ENCODE measurements around the gene EDDM3A.
A peak's percentile ranks its signal among the peaks of the same experiment; 100 is the strongest.
"Not testable (repeated sequence)": the region's sequence is repeated elsewhere in the genome, so short reads cannot be mapped to it uniquely, and the experiment has no call there.

The EDDM3A gene

DNA sequence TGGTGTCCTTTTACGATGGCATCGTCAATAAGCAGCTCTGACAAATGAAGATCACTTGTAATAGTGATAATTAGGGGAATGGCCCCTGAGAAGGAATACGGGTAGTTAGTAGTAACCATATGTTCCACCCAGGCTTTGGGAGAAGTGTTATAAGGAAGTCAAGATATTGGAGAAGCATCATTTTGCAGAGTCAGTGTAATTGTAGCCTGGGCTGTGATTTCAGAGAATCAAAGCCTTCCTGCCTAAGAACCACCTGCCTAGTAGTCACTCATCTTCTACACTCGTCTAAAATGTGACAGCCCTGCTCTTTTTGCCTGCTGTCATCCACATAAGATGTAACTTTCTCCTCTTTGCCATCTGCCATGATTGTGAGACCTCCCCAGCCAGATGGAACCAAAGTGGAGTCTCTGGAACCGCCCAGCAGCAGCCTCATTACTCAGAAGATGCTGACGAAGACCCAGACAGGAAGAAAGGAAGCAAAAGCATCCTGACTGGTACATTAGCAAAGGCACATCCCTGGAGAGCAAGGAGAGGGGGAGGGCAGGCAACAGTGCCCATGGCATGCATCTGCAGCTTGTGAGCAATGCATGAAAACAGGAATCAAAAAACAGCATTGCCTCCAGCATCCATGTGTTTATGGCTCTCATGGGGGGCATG lies 12.6 kb upstream of the EDDM3A start:
- DNase-seq, result peak in 1 of 51 donors; percentile 5

DNA sequence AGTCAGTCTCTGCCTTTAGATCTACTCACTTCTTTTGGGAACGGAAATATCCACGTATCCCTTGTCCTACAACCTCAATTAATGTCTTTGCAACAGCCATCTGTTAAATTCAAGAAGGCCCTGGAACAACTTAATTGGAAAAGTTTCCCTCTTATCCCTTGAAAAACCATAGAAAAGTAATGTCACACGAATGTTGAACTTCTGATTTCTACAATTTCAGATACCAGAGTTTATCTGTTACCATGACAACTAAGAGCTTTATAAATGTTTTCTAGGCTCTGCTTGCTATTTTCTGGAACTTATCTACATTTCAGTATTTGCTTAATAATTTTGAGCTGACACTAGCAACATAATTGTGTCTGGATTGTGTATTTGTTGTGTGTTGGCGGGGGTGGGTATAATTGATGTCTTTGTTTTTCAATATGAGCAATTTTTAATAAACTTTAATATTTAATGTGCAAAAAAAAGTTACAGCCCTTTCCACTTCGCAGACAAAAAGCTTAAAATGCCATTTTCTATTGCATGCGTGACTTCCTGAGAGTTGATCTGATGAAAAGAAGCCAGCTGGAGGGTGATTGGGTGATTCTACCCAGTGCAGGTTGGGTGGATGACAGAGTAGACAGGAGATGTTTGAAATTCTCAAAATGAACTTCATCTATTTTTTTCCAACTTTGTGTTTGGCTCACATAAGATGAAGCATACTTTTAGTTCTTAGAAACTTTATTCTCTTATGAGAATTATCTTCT lies 11.8 kb upstream of the EDDM3A start:
- no peak for DNase-seq

DNA sequence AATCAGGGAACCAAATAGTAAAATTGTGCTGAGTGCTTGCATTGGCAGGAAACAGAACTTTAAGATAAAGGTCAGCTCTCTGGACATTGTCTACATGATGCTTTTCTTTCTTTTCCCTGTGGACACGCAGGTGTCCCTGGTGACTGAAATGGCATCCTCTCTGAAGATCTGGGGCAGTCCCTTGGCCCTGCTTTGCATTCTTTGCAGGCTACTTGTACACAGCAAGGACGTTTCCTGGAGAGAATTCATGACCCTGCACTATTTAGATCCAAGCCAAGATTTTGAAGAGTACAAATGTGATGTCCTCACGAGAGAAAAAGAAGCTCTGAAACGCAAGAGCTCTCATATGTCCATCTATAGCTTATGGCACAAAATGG lies 11.3 kb upstream of the EDDM3A start:
- no peak for DNase-seq

DNA sequence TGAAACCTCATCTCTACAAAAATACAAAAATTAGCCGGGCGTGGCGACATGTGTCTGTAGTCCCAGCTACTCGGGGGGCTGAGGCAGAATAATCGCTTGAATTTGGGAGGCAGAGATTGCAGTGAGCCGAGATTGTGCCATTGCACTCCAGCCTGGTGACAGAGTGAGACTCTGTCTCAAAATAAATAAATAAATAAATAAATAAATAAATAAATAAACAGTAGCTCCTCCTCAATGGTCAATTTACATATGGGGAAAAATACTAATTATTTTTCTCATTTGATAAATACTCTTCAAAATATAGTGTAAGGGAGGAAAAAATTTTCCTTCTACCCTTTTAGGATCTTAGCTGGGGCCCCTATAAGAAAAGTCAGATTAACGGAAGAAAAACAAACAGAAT lies 7.4 kb upstream of the EDDM3A start:
- DNase-seq, result not testable (repeated sequence)

DNA sequence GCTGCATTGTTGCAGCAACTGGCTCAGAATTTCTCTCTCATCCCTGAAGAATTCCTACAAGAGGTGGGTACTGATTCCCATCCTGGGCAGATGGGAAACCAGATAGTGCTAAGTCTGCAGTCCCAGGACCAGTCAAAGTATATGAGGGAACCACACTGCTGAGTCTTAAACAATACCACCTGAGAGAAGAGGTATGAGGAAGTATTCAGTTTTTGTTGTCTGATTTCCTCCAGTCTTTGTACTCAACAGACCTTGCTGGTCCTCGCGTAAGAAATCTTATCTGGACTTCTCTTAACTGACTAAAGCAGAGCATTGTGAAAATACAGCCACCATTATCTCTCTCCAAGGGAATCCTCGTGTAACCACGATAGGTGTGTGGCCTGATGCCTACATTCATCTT lies 3.6 kb upstream of the EDDM3A start:
- DNase-seq, result no peak

DNA sequence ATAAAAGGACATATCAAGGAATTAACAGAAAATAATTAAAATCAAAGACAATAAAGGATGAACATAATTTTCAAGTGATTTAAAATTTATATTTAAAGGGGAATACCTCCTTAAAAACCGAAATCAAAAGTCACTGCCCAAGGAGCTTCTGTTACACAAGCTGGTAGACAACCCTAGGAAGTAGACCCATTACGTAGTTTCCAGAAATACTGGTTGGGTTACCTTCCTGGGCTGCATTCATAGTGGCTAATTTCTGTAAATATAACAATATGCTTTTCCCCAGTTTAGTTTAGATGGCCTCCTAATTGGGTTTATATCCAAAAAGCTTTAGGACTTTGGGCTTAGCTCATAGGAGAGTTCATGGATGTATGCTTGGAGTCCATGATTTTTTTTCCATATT lies 2.1 kb upstream of the EDDM3A start:
- DNase-seq, result no peak

DNA sequence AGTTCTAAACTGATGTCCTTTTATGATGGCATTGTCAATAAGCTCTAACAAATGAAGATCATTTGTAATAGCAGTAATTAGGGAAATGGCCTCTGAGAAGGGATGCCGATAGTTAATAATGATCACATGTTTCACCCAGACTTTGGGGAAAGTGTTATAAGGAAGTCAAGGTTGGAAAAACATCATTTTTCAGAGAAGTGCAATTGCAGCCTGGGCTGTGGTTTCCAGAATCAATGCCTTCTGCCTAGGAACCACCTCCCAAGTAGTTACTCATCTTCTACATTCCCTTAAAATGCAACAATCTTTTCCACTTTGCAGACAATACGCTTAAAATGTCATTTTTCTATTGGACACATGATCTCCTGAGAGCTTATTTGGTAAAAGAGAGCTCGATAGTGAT lies 879 bp downstream of the EDDM3A start:
- no peak for DNase-seq

DNA sequence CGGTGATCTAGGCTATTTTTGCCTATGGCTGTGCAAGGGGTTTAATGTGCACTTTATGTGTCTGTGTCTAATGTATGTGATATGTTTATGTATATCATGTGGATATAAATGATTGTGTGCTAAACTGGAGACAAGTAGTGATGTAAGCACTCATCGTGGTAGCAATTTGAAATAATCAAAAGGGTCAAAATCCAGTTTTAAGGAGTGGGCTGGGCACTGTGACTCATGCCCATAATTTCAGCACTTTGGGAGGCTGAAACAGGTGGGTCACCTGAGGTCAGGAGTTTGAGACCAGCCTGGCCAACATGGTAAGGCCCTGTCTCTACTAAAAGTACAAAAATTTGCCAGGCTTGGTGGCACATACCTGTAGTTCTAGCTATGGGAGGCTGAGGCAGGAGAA lies 2.8 kb downstream of the EDDM3A start:
- DNase-seq, result no peak

DNA sequence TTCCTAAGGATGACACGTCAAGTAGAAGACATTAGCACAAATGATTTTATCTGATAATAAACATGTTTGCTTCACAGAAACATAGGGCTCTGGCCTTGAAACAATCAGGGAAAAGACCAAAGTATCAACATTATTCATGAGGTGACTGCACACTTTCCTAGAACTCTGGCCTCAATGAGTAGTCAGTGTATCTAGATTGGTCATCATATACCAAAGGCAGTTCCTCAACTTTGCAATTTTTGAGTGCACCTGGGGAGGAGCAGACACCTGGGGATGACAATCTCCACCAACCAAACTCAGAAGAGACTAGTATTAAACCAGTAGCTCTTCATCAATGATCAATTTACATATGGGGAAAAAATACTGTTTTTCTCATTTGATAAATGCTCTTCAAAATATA lies 4.5 kb downstream of the EDDM3A start:
- DNase-seq, result no peak

DNA sequence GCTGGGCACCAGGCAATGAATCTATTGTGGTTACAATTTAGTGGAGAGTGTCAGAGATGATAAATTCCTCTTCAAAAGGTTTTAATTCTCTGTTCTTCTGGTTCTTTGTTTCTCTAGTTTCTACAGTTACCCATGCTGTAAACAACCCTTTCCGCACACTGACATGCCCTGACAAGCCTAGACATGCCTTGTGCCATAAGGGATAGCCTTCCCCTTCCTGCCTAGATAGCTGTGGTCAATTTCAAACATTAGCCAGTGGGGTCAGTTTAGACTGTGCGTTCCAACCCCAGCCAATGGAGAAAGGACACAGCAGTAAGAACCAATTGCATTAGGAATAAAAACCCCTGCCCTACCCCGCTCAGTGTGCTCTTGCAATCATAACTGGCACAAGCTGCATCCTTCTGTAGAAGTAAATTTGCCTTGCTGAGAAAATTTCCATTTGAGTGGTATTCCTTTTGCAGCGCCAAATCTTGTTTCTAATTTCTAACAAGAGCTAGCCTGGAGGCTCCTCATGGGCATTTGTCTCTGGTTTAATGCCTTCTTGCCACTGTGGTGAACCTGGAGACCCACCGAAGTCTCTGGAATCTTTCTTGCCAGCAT lies 6.4 kb downstream of the EDDM3A start:
- DNase-seq, result no peak

DNA sequence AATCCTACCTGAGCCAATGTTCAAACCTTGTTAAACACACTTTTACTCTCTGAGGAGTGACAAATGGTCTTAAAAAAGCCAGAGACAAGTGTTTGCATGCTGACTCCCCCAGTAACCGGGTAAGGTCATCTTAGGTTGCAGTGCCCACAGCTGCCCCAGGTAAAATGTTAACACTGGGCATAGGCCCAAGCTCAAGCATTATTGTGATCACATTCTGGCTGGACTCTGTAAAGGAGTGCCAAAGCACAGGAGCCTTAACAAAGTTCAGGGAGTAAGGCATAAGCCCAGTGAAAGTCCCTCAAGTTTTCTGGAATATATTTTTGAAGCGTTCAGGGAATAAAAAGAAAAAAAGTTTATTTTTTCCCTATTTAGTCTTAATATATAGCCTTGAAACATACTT lies 8.6 kb downstream of the EDDM3A start:
- no peak for DNase-seq

DNA sequence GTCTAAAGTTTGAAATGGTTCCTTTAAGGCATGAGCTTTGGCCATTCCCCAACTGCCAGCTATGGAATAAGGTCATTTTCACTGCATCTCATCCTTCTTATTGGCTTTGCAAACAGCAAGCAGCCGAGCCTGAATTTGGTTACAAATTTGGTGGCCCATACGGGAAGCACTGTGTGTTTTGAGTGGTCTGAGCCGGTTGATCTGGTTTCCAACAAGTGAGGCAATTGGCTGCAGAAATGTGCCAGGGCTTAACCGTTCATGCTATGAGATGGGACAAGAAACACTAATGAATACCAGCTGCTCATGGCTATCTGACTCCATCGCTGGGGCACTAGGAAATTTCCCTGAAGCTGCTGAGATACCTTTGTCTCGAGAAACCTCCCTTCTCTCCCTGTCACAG lies 9.3 kb downstream of the EDDM3A start:
- DNase-seq, result no peak

DNA sequence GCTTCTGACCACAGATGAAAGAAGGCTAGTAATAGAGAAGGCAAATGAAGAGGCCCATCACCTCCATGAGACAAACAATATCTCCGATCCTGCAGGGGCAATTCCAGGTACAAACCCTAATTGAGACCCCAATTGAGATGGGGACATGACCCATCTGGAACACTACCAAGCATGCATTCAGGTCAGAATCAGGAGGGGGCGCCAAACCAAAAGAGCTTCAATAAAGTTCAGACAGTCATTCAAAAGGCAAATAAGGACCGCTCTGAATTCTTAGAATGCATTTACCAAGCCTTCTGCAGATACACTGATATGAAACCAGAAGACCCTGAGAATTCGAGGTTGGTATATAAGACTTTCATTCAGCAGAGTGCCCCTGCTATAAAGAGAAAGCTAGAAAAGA lies 12.3 kb downstream of the EDDM3A start:
- peak in 11 of 51 donors; percentile 0 to 36 (median 5) for DNase-seq

DNA sequence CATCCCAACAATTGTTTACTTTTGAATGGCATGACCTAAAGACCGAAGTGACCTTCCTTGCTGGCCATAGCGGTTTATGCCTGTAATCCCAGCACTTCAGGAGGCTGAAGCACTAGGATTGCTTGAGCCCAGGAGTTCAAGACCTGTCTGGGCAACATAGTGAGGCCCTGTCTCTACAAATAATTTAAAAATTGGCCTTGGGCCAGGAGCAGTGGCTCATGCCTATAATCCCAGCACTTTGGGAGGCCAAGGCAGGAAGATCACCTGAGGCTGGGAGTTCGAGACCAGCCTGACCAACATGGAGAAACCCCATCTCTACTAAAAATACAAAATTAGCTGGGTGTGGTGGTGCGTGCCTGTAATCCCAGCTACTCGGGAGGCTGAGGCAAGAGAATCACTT lies 13.8 kb downstream of the EDDM3A start:
- not testable (repeated sequence) for DNase-seq

DNA sequence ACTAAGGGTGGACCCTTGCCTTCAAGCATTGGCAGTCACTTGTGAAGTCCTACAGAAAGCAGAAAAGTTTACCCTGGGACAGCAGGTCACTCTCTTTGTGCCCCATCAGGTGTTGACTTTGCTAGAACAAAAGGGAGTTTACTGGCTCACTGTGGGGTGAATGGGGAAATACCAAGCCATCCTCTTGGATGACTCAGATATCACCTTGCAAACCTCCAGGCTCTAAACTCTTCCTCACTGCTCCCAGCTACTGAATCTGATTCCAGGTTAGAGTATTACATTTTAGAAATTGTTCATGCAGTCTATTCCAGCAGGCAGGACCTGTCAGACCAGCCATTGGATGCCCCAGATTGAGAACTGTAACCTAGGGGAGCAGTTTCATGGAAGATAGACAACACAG lies 15.3 kb downstream of the EDDM3A start:
- DNase-seq, result no peak

DNA sequence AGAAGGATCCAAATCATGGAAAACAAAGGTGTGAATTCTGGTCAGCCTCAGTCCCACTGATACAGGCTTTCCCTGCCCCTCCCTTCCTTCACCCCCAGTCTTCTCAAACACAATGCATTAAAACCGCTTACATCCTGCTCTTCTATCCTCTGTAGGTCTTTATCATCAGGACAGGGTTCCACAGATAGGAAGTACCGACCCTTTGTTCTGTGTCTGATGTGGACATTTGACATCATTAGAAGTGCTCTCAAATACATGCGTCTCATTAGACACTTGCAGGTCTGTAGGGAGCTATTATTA lies 22.9 kb downstream of the EDDM3A start:
- no peak for DNase-seq

DNA sequence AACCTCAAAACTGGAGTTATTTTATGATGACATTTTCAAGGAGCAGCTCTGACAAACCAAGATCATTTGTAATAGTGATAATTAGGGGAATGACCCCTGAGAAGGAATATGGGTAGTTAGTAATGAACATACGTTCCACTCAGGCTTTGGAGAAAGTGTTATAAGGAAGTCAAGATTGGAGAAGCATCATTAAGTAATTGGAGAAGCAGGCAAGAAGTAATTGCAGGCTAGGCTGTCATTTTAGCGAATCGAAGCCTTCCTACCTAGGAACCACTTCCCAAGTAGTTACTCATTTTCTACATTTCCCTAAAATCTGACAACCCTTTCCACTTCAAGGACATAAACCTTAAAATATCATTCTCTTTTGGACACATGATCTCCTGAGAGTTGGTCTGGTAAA lies 23.7 kb downstream of the EDDM3A start:
- DNase-seq, result no peak

DNA sequence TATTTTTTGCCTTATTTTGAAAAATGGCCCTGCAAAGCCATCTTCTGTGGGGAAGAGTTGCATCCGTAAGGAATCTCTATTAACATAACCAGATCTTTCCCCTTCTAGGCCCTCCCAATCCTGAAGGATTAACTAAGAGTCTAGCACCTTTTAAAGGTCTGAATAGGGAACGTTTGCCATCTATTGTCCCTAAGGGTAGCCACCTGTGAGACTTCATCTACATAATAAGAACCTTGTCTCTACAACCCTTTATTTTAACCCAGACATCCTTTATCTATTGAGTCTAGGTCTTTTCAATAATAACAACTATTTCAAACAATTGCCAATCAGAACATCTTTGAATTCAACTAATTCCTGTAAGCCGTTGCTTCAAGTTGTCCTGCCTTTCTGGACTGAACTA lies 27.0 kb downstream of the EDDM3A start:
- DNase-seq, result no peak

DNA sequence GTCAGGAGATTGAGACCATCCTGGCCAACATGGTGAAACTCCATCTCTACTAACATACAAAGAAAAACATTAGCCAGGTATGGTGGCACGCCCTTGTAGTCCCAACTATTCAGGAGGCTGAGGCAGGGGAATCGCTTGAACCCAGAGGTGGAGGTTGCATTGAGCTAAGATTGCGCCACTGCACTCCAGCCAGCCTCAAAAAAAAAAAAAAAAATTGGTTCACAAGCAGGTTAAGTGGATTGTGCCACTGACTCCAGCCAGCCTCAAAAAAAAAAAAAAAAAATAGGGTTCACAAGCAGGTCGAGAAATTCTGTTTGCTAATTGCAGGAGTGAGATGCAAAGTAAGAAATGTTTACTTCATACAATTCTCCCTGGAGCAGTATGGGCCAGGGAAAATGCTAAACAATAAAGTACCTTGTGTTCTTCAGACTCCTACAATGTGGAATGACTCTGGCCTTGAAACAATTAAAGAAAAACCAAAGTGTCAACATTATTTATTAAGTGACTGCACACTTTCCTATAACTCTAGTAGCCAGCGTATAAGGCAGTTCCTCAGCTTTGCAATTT lies 28.7 kb downstream of the EDDM3A start:
- no peak for DNase-seq

DNA sequence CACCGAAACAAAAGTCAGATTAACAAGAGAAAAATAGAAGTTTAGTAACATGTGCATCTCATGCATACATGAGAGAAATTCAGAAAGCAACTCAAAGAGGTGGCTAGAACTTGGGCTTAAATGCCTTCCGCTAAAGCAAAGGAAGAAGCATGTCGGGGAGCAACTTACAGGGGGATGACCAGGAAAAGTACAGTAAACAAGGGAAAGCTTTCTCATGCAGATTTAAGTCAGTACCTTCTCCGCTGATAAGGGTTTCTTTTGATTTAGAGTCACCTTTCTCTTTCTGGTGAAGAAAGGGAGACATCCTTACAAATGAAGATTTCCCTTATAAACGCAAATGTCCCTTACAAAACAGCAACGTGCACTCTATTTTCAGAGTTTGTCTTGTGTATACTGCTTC lies 29.4 kb downstream of the EDDM3A start:
- DNase-seq, result no peak

DNA sequence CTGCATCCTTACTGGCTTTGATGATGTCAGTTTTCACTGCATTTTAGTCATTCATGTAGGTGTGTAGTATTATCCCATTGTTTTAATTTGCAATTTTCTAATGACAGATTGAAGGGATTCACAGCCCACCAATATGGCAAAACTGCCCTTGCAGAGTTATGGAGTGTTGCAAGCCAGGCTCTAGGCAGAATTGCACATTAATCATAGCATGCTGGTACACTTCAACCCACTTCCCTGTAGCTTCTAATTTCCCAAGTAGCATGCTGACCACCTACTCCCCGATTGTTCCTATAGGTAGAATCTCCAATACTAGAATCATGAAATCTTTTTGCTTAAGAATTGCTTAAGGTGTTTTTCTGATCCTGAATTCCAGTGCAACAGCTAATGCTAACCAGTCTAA lies 30.2 kb downstream of the EDDM3A start:
- DNase-seq, result no peak

DNA sequence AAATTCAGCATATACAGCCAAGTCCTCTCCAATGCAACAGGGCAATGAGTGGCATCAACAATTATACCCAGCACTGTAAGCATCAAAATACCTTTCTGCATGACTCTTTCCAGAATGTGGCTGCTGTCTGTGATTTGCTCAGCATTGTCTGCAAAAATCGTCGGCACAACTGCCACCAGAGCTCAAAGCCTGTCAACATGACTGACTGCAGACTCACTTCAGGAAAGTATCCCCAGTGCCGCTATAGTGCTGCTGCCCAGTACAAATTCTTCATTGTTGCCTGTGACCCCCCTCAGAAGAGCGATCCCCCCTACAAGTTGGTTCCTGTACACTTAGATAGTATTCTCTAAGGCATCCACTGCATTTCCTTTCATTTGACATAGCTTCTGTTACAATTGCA lies 36.1 kb downstream of the EDDM3A start:
- peak in 1 of 51 donors; percentile 13 for DNase-seq

DNA sequence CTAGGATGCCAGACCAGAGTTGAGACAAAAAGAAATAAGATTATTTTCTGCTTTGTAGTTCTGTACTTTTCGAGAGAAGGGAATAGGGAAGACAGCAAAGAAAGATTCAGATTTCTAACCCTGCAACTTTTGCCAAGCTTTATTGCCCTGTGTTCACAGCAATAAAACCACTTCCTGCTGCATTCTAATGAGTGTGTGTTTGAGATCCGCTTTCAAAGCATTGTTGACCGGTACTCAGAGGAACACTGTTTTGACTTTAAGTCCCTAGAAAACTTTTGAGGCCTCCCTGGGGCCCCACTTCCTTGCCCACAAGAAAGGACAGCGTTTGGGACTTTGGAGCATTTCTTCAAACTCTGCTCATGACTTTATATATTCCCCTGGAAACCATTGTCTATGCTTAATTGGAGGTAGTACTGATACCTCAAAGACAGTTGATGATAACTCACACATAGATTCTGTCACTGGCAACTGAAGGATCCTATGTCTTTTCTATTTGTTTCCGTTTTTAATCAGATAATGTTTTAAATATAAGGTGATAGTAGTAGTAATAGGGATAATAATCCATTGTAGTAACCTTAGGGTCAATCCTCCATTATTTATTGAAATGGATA lies 36.7 kb downstream of the EDDM3A start:
- no peak for DNase-seq
